Panc1 (cell line): ENCODE results near the gene CXCL11.

Experiments
- CTCF ChIP-seq: fragments of 450-650 bp; IDR thresholded peaks from 2 replicates; pipeline ENCODE4 v1.5.1; 2017; ENCODE audit warnings: mild to moderate bottlenecking
- POLR2AphosphoS5 ChIP-seq: IDR thresholded peaks from 2 replicates; pipeline ENCODE4 v1.6.1; 2012; ENCODE audit warnings: mild to moderate bottlenecking, low read depth, low read length, moderate library complexity
- REST ChIP-seq, 2 experiments: IDR thresholded peaks; 2 replicates each; pipeline ENCODE4 v1.6.1; 2011 to 2012; ENCODE audit warnings: low read depth in 2 of 2, control low read depth in 1 of 2, low read length in 1 of 2, mild to moderate bottlenecking in 1 of 2, moderate library complexity in 1 of 2; ENCODE audit not compliant: insufficient read depth in 1 of 2
- SIN3A ChIP-seq: IDR thresholded peaks from 2 replicates; pipeline ENCODE4 v1.6.1; 2012; ENCODE audit warnings: low read depth, mild to moderate bottlenecking, low read length, moderate library complexity, borderline replicate concordance; ENCODE audit not compliant: insufficient read depth
- TCF7L2 ChIP-seq: IDR thresholded peaks from 2 replicates; pipeline ENCODE4 v1.6.1; 2011; ENCODE audit warnings: mild to moderate bottlenecking, low read depth, low read length, inconsistent platforms

- TF ChIP-seq CTCF (no peak), POLR2AphosphoS5 (no peak), SIN3A (no peak), TCF7L2 (no peak), REST (IDR thresholded peaks at IDR 0.05; ENCODE audit: insufficient read depth in 1 of 2, low read depth in 2 of 2, low read length in 1 of 2) (no peak)
These were observed 26.1 kb upstream of the CXCL11 start for GRCh38 chr4:76061982-76062381.
